HG03045 (cell line): ENCODE results near the gene KLF15.

Experiments used
- ATAC-seq: cut with Tn5 transposase; IDR thresholded peaks from one replicate; pipeline ENCODE4 v1.9.1; 2021; ENCODE audit warnings: mild to moderate bottlenecking, moderate library complexity; ENCODE audit not compliant: unreplicated experiment

Gene KLF15

GRCh38 chr3:126364130-126364695 is 7.0 kb upstream of the KLF15 start:
- ATAC-seq, result no peak

GRCh38 chr3:126361211-126361610 is 4.0 kb upstream of the KLF15 start:
- ATAC-seq, result no peak

- ATAC-seq, result no peak
Observed at GRCh38 chr3:126360714-126361060, 3.5 kb upstream of the KLF15 start.

GRCh38 chr3:126360046-126360713 is 3.0 kb upstream of the KLF15 start:
- no peak for ATAC-seq

- no peak for ATAC-seq
Observed at GRCh38 chr3:126358816-126359181, 1.6 kb upstream of the KLF15 start.

GRCh38 chr3:126358038-126358815 is 1.0 kb upstream of the KLF15 start:
- no peak for ATAC-seq

GRCh38 chr3:126356373-126357264 is 589 bp downstream of the KLF15 start:
- peak; percentile 1 for ATAC-seq

- no peak for ATAC-seq
Observed at GRCh38 chr3:126355777-126356372, 1.3 kb downstream of the KLF15 start.

GRCh38 chr3:126355251-126355650 is 2.0 kb downstream of the KLF15 start:
- ATAC-seq, result no peak

- ATAC-seq, result no peak
Observed at GRCh38 chr3:126354776-126355175, 2.4 kb downstream of the KLF15 start.

- ATAC-seq, result no peak
Observed at GRCh38 chr3:126353694-126354321, 3.4 kb downstream of the KLF15 start.

GRCh38 chr3:126352476-126353454 is 4.4 kb downstream of the KLF15 start:
- no peak for ATAC-seq

- ATAC-seq, result no peak
Observed at GRCh38 chr3:126351771-126352475, 5.3 kb downstream of the KLF15 start.

- no peak for ATAC-seq
Observed at GRCh38 chr3:126351086-126351770, 6.0 kb downstream of the KLF15 start.

GRCh38 chr3:126350502-126351085 is 6.6 kb downstream of the KLF15 start:
- ATAC-seq, result no peak

GRCh38 chr3:126349611-126350501 is 7.4 kb downstream of the KLF15 start:
- no peak for ATAC-seq

- ATAC-seq, result no peak
Observed at GRCh38 chr3:126349071-126349470, 8.1 kb downstream of the KLF15 start.
